ENCODE measurements around the gene CLMN.

CLMN gene, protein sequence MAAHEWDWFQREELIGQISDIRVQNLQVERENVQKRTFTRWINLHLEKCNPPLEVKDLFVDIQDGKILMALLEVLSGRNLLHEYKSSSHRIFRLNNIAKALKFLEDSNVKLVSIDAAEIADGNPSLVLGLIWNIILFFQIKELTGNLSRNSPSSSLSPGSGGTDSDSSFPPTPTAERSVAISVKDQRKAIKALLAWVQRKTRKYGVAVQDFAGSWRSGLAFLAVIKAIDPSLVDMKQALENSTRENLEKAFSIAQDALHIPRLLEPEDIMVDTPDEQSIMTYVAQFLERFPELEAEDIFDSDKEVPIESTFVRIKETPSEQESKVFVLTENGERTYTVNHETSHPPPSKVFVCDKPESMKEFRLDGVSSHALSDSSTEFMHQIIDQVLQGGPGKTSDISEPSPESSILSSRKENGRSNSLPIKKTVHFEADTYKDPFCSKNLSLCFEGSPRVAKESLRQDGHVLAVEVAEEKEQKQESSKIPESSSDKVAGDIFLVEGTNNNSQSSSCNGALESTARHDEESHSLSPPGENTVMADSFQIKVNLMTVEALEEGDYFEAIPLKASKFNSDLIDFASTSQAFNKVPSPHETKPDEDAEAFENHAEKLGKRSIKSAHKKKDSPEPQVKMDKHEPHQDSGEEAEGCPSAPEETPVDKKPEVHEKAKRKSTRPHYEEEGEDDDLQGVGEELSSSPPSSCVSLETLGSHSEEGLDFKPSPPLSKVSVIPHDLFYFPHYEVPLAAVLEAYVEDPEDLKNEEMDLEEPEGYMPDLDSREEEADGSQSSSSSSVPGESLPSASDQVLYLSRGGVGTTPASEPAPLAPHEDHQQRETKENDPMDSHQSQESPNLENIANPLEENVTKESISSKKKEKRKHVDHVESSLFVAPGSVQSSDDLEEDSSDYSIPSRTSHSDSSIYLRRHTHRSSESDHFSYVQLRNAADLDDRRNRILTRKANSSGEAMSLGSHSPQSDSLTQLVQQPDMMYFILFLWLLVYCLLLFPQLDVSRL

DNA sequence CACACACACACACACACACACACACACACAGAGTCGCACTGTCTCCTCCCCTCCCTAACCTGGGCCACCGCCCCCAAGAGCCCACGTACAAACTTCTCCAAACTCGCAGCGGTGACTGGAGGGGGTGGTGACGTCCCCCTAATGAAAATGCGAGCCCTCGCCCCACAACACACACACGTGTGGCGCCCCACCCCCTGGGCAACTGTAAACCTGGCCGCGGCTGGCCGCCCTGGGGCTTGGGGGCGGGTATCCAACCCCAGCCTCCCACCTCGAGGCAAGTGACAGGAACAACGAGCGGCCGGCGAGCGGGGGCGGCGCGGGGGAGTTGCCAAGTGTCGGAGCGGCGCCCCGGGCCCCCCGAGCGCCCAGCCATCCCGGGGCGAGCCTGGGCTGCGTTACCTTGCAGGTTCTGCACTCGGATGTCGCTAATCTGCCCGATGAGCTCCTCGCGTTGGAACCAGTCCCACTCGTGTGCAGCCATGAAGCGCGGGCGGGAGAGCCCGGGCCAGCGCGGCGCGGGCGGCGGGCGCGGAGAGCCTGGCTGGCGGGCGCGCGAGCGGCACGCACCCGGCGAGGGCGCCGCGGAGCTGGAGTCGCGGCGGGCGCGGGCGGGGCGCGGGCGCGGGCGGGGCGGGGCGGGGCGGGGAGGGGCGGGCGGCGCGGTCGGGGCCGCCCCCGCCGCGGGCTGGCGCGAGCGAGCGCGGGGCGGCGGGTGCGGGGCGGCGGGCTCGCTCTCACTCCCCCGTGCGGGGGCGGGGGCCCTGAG lies at the start of gene CLMN:
Gene CLMN (minus strand): TSS at position 597 of the 766 bp plus-strand sequence. CDS start 116 bp downstream, at position 481.
- DNase-seq = peak; percentile 78

DNA sequence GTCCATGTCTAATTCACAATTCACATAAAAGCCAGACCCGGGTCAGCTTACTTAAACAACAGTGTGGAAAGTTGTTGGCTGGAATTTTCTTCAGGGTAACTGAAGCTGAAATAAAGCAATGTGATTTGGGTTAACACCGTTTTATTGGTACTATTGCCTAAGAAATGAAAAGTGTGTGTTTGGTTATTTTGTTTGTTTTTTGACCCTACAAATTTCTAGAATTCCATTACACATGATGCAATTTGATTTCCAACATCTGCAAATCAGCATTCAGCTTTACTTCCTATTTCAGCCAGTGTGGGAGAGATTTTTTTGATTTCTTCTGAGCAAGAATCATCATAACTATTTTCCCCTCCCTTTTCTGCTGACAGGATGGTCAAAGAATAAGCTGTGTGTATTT lies 45.7 kb upstream of the CLMN start:
- no peak for DNase-seq

DNA sequence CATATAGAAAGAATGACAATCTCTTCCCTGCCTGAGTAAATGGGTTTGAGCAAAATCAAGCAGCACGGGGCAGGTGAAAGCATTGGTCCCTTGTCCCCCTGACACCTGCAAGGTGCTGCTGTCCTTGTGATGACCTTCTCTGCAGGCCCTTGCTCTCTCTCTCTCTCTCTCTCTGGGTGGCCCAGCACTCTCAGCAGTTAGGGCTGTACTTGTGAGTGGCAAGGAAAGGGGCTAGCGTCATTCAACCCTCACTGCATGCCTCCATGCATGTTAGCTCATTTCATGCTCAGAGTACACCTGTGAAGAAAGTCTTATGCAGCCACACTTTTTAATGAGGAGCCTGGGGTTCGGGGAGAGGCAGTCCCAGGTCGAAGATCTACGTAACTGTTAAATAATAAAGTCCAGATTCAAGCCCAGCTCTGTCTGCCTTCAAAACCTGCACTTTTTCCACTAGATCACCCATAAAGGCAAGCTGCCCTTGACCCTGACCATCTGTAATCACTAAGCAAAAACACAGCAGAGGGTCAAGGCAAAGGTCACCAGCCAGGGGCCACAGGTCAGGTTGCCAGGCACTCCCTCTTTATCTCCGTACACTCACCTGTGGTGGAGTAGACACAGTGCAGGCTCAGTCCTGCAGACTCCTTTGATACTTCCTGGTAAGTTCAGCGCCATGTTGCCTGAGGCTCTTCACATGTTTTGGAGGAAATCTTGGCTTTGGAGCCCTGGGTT lies 44.9 kb upstream of the CLMN start:
- DNase-seq = no peak

GRCh38 chr14:95363468-95363954 lies 43.8 kb upstream of the CLMN start:
- DNase-seq = no peak

- DNase-seq = no peak
Observed at GRCh38 chr14:95362138-95362494, 42.4 kb upstream of the CLMN start.

- peak; percentile 41 for DNase-seq
Observed at GRCh38 chr14:95361373-95362137, 41.8 kb upstream of the CLMN start.

DNA sequence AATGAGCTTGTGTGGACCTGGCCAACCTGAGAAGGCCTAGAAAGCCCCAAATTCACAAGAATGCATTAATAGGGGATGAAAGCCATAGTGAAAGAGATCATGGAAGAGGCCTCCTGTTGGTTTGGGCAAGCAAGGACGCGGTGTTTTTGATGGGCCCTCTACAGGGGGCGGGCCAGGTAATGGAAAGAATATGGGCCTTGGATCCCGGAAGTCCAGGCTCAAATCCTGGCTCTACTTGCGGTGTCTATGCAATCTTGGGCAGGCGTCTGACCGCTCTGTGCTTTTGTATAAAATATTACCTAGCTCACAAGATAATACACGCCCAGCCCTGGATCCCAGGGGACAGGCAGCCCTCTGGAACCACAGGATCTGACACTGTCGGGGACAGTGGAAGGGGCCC lies 41.1 kb upstream of the CLMN start:
- no peak for DNase-seq

DNA sequence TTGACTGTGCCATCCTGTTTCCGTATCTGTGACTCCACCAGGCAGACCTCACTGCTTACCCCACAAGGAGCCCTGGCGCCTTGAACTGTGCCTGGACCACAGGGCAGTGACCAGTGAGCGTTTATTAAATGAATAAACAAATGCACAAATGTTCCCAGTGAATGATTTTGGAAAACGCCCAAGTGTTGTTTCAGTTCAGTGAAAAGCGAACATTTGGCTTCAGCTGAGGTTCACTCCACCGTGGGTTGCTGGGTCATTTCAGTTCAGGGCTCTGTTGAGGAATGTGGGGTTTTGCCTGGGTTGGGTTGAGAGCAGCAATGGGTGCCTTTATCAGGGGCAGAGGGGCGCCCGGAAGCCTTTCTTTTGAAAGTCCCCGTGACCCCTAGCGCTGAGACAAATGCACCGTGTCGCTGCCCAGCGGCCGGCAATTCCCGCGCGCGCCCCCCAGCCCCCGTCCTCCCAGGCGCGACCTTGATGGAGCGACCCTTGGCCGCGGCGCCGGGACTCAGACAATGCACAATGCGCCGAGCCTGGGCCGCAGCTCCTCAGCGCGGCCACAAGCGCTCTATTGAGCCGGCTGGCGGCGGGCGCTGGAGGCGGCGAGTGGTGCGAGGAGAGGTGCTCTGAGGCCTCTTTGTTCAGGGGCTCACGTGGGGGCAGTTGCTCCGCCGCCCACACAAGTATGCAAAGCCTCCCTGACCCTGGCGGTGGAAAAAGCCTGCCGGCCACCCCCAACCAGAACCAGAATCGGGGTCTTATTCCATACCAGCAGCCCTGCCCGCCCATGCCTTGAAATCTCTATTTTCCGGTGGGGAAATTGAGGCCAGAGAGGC lies 40.5 kb upstream of the CLMN start:
- DNase-seq = peak; percentile 74

- no peak for DNase-seq
Observed at GRCh38 chr14:95356245-95356869, 36.6 kb upstream of the CLMN start.

- DNase-seq = no peak
Observed at GRCh38 chr14:95355422-95355821, 35.7 kb upstream of the CLMN start.

DNA sequence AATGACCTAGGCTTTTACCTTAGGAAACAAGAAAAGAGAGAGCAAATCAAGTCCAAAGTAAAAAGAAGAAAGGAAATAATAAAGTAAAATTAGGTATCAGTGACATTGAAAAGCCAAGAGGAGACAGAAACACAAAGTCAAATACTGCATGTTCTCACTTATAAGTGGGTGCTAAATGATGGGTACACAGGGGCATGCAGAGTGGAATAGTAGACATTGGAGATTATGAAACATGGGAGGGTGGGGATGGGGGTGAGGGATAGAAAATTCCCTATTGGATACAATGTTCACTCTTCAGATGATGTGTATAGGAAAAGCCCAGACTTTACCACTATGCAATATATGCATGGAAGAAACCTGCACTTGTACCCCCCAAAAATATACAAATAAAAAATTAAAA lies 35.1 kb upstream of the CLMN start:
- DNase-seq = no peak

DNA sequence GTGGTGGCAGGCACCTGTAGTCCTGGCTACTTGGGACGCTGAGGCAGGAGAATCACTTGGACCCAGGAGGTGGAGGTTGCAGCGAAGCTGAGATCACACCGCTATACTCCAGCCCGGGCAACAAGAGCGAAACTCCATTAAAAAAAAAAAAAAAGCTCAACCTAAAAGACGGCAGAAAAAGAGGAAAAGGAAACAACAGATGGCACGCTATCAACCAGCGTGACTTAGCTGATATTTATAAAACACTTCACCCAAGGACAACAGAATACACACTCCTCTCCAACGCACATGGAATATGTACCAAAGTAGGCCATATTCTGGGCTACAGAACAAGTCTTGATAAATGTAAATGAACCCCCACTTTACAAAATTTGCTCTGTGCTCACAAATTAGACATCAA lies 34.0 kb upstream of the CLMN start:
- DNase-seq = no peak

- DNase-seq = no peak
Observed at GRCh38 chr14:95353007-95353406, 33.3 kb upstream of the CLMN start.

DNA sequence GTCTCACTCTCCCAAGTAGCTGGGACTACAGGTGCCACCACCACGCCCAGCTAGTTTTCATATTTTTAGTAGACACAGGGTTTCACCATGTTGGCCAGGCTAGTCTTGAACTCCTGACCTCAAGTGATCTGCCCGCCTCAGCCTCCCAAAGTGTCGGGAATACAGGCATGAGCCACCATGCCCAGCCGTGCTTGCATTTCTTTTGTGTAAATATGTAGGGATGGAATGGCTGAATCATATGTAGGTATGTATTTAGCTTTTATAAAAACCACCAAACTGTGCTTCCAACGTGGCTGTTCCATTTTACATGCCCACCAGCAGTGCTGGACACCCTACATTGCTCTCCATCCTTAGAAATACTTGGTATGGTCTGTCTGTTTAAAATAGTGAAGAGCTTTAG lies 32.8 kb upstream of the CLMN start:
- no peak for DNase-seq

DNA sequence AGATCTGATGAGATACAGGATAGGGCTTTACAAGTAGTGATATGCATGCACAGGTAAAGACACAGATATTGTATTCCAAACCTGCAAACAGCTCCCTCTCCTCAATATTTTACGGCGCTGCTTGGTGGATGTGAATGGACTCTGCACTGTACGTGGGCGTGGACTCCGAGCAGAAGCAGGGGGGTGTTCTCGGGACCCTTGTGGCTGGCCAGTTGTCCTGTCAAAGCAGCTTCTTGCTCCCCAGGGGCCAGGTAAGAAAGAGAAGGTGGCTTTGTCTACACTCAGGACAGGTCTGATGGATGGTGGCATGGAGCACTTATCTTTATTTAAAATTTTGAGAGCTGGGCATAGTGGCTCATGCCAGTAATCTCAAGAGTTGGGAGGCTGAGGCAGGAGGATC lies 29.5 kb upstream of the CLMN start:
- DNase-seq = no peak

DNA sequence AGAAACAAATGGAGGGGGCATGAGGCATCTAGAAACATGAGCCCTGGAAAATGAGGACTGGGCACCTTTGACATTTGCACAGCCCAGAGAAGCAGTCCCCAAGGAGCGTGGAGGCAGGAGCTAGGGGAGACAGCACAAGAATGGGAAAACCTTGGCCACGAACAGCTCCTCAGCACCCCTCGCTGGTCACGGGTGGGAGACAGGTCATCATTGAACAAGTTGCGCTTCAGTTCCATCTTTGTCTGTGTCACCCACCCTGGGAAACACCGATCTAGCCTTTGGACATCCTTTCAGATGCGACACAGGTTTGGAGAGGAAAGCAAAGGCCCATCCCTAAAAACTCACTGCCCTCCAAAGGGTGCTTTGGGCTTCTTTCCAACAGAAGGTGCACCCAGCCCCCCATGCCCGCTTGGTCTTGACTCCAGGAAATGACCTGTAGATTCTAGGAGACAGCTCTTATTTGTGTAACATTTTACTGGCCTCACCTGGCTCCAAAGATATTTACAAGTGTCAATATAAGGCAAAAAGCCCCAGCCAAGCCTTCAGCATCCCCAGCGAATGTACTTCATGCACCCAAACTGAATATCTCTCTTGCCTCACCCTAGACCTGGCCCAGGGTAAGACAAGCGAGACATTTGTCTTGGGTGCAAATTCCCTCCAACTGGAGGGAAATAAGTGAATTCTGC lies 28.8 kb upstream of the CLMN start:
- DNase-seq = no peak

DNA sequence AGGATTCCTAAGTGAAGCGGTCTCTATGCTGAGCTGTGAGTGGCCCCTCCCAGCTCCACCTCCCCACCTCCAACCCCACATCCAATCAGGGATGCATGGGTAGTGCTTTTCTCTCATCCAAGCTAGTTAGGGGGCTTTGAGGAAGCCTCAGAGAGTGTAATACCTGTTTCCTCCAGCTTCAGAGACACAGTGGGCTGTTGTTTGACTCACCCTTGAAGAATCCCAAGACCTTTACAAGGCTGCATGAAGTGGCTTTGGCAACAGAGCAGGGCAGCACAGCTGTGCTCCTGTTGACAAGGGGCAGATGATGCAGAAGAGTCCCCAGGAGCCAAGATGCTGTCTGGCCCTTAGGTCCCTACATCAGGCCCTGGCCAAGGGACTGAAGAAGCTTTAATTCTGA lies 27.1 kb upstream of the CLMN start:
- no peak for DNase-seq

DNA sequence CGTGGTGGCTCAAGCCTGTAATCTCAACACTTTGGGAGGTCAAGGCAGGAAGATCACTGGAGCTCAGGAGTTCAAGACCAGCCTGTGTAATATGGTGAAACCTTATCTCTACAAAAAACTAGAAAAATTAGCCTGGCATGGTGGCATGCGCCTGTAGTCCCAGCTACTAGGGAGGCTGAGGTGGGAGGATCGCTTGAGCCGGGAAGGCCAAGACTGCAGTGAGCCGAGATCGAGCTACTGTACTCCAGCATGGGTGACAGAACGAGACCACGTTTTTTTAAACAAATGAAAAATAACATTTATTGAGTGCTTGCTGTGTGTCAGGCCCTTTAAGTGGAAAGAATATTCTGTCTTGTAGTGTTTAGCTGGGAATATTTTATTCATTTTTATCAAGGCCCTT lies 26.6 kb upstream of the CLMN start:
- DNase-seq = no peak

DNA sequence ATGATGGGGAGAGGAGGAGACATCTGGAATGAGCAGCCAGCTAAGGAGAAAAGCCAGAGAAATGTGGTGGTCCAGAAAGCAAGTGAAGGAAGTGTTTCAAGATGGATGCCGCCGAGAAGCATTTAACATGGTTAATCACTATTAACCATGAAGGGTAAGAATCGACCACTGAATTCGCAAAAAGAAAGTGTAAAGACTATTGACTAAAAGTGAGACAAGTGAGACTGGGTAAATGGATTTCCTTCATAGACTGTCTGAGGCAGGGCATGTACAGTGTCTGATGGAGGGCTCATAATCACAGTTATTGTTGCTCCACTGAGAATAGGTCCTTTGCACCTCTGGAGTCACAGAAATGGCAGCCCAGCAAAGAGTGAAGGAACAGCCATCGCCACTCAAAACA lies 25.3 kb upstream of the CLMN start:
- no peak for DNase-seq

All from eye (tissue), 1 donor.